Endothelial cell of umbilical vein (primary cell): ENCODE measurements around the gene FLNB. TPM values are rescaled to one million over a fixed set of nuclear protein-coding genes. Genes with fewer than 3 reads are reported as not detected.

Source experiments
- BruUV-seq: library from RNA; stranded (reverse); fragments of 400-500 nt; replicated peaks from 2 replicates; lab custom pipeline; 2021; lab: Mats Ljungman, UMichigan
- CTCF ChIA-PET: fragments of 300-600, 350-600 bp; sonication (Branson Sonifier 250); formaldehyde crosslinking; loops from one replicate; lab custom pipeline; 2021; ENCODE audit warnings: antibody characterized with exemption, inconsistent platforms; lab: Charles Lee
- POLR2A ChIA-PET: fragments of 300-600, 350-600 bp; sonication (Branson Sonifier 250); formaldehyde crosslinking; loops from one replicate; lab custom pipeline; 2021; ENCODE audit warnings: antibody characterized with exemption, inconsistent platforms; lab: Charles Lee
- DNase-seq: peaks from one replicate; pipeline ENCODE4 v3.0.0-alpha.2; 2011; ENCODE audit warnings: low read depth, low spot score
- FAIRE-seq: peaks from 2 replicates; lab custom pipeline; 2011; peaks lifted over from hg19 to GRCh38; lab: Jason Lieb, UNC
- H2AFZ ChIP-seq: 2 replicates; pipeline ENCODE4 v1.6.0; 2012; ENCODE audit warnings: low read depth, low read length, control low read depth, inconsistent platforms
- H3K27ac ChIP-seq: 2 replicates; pipeline ENCODE4 v1.5.1; 2011; ENCODE audit warnings: low read depth, mild to moderate bottlenecking, control low read depth, low read length, moderate library complexity; ENCODE audit not compliant: insufficient read depth
- H3K27me3 ChIP-seq, 2 experiments: 2 replicates each; pipeline versions ENCODE4 v1.6.0 to v1.6.1; 2011; ENCODE audit warnings: low read length in 2 of 2, mixed read lengths in 1 of 2; ENCODE audit not compliant: control insufficient read depth in 2 of 2, insufficient read depth in 2 of 2
- H3K36me3 ChIP-seq, 2 experiments: 2 replicates in 1 of 2; 3 replicates in 1 of 2; pipeline ENCODE4 v1.5.1; 2011; ENCODE audit warnings: low read length in 2 of 2, mild to moderate bottlenecking in 1 of 2, moderate library complexity in 1 of 2; ENCODE audit not compliant: control insufficient read depth in 2 of 2, insufficient read depth in 2 of 2; ENCODE audit errors: extremely low read depth in 1 of 2
- H3K4me1 ChIP-seq: 3 replicates; pipeline ENCODE4 v1.5.1; 2011; ENCODE audit warnings: mild to moderate bottlenecking, low read length; ENCODE audit not compliant: control insufficient read depth, insufficient read depth; ENCODE audit errors: extremely low read depth
- H3K4me2 ChIP-seq: 2 replicates; pipeline ENCODE4 v1.6.1; 2011; ENCODE audit warnings: low read length, control low read depth, mixed read lengths; ENCODE audit not compliant: insufficient read depth
- H3K4me3 ChIP-seq, 3 experiments: fragments of 200-600 bp in 1 of 3; sonication (generic), shearing (Covaris generic) in 1 of 3; replicated peaks in 1 of 3; 2 replicates each; pipeline ENCODE4 v1.5.1; 2011 to 2016; ENCODE audit warnings: control low read depth in 3 of 3, low read length in 3 of 3, mild to moderate bottlenecking in 2 of 3, inconsistent platforms in 1 of 3, low read depth in 1 of 3, moderate library complexity in 1 of 3; ENCODE audit not compliant: insufficient read depth in 1 of 3
- H3K79me2 ChIP-seq: 2 replicates; pipeline ENCODE4 v1.6.0; 2012; ENCODE audit warnings: low read length, inconsistent platforms; ENCODE audit not compliant: control insufficient read depth, insufficient read depth
- H3K9ac ChIP-seq: replicated peaks from 2 replicates; pipeline ENCODE3; 2011; ENCODE audit warnings: low read length, control low read depth; ENCODE audit not compliant: insufficient read depth; ENCODE audit errors: extremely low read depth
- H3K9me1 ChIP-seq: replicated peaks from 3 replicates; pipeline ENCODE4 v1.6.0; 2011; ENCODE audit warnings: mild to moderate bottlenecking, low read length; ENCODE audit not compliant: control insufficient read depth, insufficient read depth; ENCODE audit errors: extremely low read depth
- H3K9me3 ChIP-seq: replicated peaks from 2 replicates; pipeline ENCODE4 v1.5.1; 2012; ENCODE audit warnings: low read length, inconsistent platforms; ENCODE audit not compliant: control insufficient read depth, insufficient read depth
- H4K20me1 ChIP-seq: replicated peaks from 2 replicates; pipeline ENCODE3; 2011; ENCODE audit warnings: mild to moderate bottlenecking, low read length; ENCODE audit not compliant: control insufficient read depth, insufficient read depth; ENCODE audit errors: extremely low read depth
- EZH2 ChIP-seq: IDR thresholded peaks from 2 replicates; pipeline ENCODE4 v1.6.1; 2012; ENCODE audit warnings: borderline replicate concordance, low read depth, mild to moderate bottlenecking, moderate library complexity, low read length, inconsistent platforms; ENCODE audit not compliant: severe bottlenecking
- FOS ChIP-seq: IDR thresholded peaks from 2 replicates; pipeline ENCODE4 v1.6.1; 2011; ENCODE audit warnings: mild to moderate bottlenecking, low read length, moderate library complexity, borderline replicate concordance; ENCODE audit not compliant: insufficient read depth
- GATA2 ChIP-seq: IDR thresholded peaks from 2 replicates; pipeline ENCODE4 v1.7.0; 2011; ENCODE audit warnings: low read depth, mild to moderate bottlenecking, moderate library complexity, mixed read lengths, low read length; ENCODE audit not compliant: insufficient read length, insufficient read depth
- JUN ChIP-seq: IDR thresholded peaks from 2 replicates; pipeline ENCODE4 v1.6.1; 2011; ENCODE audit warnings: borderline replicate concordance, low read depth; ENCODE audit not compliant: insufficient read length, insufficient read depth
- MYC ChIP-seq: IDR thresholded peaks from one replicate; pipeline ENCODE4 v1.6.1; 2011; ENCODE audit warnings: mild to moderate bottlenecking, low read depth, low read length
- POLR2A ChIP-seq: IDR thresholded peaks from 2 replicates; pipeline ENCODE4 v1.6.1; 2012; ENCODE audit warnings: low read depth, mild to moderate bottlenecking, control low read depth, low read length
- POLR2AphosphoS5 ChIP-seq: IDR thresholded peaks from 2 replicates; pipeline ENCODE4 v1.6.1; 2012; ENCODE audit warnings: low read depth, mild to moderate bottlenecking, control low read depth, low read length, moderate library complexity; ENCODE audit not compliant: insufficient read depth
- dilution Hi-C: fragments of 300-500 bp; cut with MboI; formaldehyde crosslinking; loops from one replicate; pipeline ENCODE4 v1.15.0; 2019; ENCODE audit warnings: low sequenced_read_pairs; ENCODE audit not compliant: extremely low pct_ligation_motif_present
- intact Hi-C: fragments of 100-400 bp; cut with micrococcal nuclease; formaldehyde crosslinking; loops from one replicate; pipeline ENCODE4 v1.10.0; 2022
- polyA plus RNA-seq, 4 experiments: library from polyadenylated mRNA; depleted of rRNA in 3 of 4; stranded (reverse) in 3 of 4; unstranded in 1 of 4; fragments of >200 nt; gene quantifications; 2 replicates each; pipeline versions ENCODE4 v1.2.1 to v1.2.3, GENCODE V29; 2011 to 2012; ENCODE audit warnings: missing spikeins in 1 of 4
- total RNA-seq: library from RNA; stranded (reverse); gene quantifications from 2 replicates; pipeline ENCODE4 v1.2.3, GENCODE V29; 2021
- TF ChIP-seq, protein P1 (sequence below), 2 donors: IDR thresholded peaks; 1 replicate in 1 of 2; 2 replicates in 1 of 2; pipeline ENCODE4 v1.5.1; 2011; ENCODE audit warnings: low read length in 2 of 2, mild to moderate bottlenecking in 2 of 2, moderate library complexity in 2 of 2, control low read depth in 1 of 2, inconsistent platforms in 1 of 2, low read depth in 1 of 2; ENCODE audit not compliant: insufficient read depth in 1 of 2; ENCODE audit errors: extremely low read depth in 1 of 2
- TF ChIP-seq, protein P2 (sequence below): IDR thresholded peaks from 2 replicates; pipeline ENCODE4 v1.6.1; 2011; ENCODE audit not compliant: insufficient read depth, insufficient read length

The FLNB gene
- total and polyA plus RNA-seq, 2 donors (not counting 3 experiments of a cell fraction or from before 2014, with no cell fraction given) = 479 to 670 TPM

DNA sequence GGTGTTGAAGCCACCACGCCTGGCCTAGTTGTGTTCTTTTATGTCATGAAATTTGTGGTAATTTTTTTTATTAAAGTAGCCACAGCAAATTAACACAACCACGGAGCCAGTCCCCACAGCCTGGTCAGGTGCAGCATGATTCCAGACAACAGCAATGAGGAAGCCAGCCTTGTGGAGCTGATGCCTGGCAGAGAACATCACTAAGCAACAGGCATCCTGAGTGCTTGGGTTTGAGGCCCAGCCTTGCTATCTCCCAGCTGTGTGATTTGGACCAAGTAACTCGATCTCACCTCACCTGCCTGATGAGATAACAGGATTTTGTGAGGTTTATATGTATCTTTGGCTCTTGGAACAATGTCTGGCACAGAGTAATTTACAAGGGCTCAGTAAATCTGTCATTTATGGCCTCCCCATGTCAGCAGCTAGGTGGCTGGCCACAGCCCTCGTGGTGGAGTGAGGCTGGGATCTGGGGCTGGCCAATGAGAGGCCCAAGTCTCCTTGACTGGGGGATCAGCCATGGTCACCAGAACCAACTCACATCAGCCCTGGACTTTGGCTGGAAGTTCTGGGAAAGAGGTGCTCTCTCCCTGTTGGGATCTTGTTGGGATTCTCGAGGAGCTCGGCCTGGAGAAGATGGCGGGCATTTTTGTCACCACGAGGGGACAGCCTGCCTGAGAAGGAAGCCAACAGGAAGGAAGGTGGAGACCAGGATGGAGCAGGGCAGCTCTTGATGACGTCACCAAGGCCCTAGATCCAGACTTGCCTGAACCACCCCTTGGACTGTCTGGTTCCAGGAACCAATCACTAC lies 22.8 kb upstream of the FLNB start:
- Histone ChIP-seq H3K79me2 (no peaks in the 10 kb centered on the region), H3K36me3 (no peaks in the 10 kb centered on the region), H3K4me2 (no peak overlapping the region), H3K9me3 (no peaks in the 10 kb centered on the region), H3K9ac (no peak overlapping the region), H4K20me1 (no peaks in the 10 kb centered on the region), H3K27me3 (no peaks in the 10 kb centered on the region), H3K9me1 (no peaks in the 10 kb centered on the region), H2AFZ (peak overlapping the region; percentile 14), H3K27ac (no peak overlapping the region), H3K4me1 (peaks cover 14% of the 10 kb centered on the region), H3K4me3 (no peak overlapping the region)
- TF ChIP-seq GATA2 = no peak
- TF ChIP-seq, protein P1, sequence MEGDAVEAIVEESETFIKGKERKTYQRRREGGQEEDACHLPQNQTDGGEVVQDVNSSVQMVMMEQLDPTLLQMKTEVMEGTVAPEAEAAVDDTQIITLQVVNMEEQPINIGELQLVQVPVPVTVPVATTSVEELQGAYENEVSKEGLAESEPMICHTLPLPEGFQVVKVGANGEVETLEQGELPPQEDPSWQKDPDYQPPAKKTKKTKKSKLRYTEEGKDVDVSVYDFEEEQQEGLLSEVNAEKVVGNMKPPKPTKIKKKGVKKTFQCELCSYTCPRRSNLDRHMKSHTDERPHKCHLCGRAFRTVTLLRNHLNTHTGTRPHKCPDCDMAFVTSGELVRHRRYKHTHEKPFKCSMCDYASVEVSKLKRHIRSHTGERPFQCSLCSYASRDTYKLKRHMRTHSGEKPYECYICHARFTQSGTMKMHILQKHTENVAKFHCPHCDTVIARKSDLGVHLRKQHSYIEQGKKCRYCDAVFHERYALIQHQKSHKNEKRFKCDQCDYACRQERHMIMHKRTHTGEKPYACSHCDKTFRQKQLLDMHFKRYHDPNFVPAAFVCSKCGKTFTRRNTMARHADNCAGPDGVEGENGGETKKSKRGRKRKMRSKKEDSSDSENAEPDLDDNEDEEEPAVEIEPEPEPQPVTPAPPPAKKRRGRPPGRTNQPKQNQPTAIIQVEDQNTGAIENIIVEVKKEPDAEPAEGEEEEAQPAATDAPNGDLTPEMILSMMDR (IDR thresholded peaks at IDR 0.05; ENCODE audit: extremely low read depth in 1 of 2, insufficient read depth in 1 of 2, low read depth in 1 of 2, low read length in 2 of 2) = no peak
- TF ChIP-seq, protein P2, sequence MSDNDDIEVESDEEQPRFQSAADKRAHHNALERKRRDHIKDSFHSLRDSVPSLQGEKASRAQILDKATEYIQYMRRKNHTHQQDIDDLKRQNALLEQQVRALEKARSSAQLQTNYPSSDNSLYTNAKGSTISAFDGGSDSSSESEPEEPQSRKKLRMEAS = no peak
- TF ChIP-seq POLR2AphosphoS5 = no peak
- no peak for TF ChIP-seq FOS
- no peak for TF ChIP-seq MYC
- TF ChIP-seq EZH2 = no peak
- no peak for TF ChIP-seq JUN
- TF ChIP-seq POLR2A = no peak
- intact Hi-C loops (no loop called here), dilution Hi-C loops (no loop called here)
- BruUV-seq = no TSS peak
- POLR2A ChIA-PET = no interaction called here
- CTCF ChIA-PET = interaction anchor here (0.7 to 1.3 kb wide), 2 partner anchors 13 to 75 kb away, joined by 3 read pairs; no protein-coding TSS in a partner anchor
- FAIRE-seq (no peak), DNase-seq (no peak)
